ENCODE results near the gene KPNA1. TPM values are rescaled to one million over a fixed set of nuclear protein-coding genes. Genes with fewer than 3 reads are reported as not detected.
"Not testable (repeated sequence)": the region's sequence is repeated elsewhere in the genome, so short reads cannot be mapped to it uniquely, and the experiment has no call there.

Gene KPNA1
- total RNA-seq, 1 donor from 2014 or later = 28.4 TPM

DNA sequence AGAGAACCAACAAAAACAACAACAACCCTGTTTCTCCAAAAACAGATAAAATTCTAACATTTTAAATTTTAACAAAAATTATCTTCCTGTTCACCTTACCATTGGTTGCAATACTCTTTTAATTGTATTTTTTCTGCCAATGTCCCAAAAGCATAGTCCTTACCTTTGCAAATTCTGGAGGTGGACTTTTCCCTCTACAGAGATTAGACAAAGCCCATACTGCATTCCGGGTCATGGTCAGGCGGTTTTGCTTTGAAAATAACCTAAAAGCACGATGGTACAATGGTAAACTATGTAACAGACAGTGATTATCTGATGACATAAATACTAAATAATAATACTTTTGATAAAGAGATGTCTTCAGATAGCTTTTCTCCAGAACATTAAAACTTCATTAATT is 63.4 kb downstream of the KPNA1 start:
- DNase-seq (ENCODE audit: low read depth) (no peak), FAIRE-seq (no peak)
- Histone ChIP-seq H3K27me3 (ENCODE audit: control insufficient read depth, insufficient read depth, low read length) (no peaks in the 10 kb centered on the region), H3K4me3 (ENCODE audit: low read depth, low read length) (no peak overlapping the region), H3K36me3 (ENCODE audit: control insufficient read depth, insufficient read depth, low read length) (peaks cover 7% of the 10 kb centered on the region)
- TF ChIP-seq, protein P1, sequence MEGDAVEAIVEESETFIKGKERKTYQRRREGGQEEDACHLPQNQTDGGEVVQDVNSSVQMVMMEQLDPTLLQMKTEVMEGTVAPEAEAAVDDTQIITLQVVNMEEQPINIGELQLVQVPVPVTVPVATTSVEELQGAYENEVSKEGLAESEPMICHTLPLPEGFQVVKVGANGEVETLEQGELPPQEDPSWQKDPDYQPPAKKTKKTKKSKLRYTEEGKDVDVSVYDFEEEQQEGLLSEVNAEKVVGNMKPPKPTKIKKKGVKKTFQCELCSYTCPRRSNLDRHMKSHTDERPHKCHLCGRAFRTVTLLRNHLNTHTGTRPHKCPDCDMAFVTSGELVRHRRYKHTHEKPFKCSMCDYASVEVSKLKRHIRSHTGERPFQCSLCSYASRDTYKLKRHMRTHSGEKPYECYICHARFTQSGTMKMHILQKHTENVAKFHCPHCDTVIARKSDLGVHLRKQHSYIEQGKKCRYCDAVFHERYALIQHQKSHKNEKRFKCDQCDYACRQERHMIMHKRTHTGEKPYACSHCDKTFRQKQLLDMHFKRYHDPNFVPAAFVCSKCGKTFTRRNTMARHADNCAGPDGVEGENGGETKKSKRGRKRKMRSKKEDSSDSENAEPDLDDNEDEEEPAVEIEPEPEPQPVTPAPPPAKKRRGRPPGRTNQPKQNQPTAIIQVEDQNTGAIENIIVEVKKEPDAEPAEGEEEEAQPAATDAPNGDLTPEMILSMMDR (IDR thresholded peaks at IDR 0.05; ENCODE audit: insufficient read depth, low read length, severe bottlenecking) = no peak

DNA sequence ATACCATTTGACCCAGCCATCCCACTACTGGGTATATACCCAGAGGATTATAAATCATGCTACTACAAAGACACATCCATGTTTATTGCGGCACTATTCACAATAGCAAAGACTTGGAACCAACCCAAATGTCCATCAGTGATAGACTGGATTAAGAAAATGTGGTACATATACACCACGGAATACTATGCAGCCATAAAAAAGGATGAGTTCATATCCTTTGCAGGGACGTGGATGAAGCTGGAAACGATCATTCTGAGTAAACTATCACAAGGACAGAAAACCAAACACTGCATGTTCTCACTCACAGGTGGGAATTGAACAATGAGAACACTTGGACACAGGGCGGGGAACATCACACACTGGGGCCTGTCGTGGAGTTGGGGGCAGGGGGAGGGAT is 66.5 kb downstream of the KPNA1 start:
- FAIRE-seq; H3K36me3 ChIP-seq (ENCODE audit: control insufficient read depth, insufficient read depth, low read length): not testable (repeated sequence)

DNA sequence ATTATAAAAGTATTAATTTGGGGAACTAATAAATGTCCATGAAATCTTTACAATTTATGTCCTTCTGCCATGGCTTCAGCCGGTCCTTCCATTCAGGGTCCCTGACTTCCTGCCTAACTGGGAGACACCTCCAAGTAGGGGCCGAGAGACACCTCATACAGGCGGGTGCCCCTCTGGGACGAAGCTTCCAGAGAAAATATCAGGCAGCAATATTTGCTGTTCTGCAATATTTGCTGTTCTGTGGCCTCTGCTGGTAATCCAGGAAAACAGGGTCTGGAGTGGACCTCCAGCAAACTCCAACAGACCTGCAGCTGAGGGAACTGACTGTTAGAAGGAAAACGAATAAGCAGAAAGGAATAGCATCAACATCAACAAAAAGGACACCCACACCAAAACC is 70.2 kb downstream of the KPNA1 start:
- not testable (repeated sequence) for H3K36me3 ChIP-seq (ENCODE audit: control insufficient read depth, insufficient read depth, low read length); DNase-seq (ENCODE audit: low read depth); H3K4me3 ChIP-seq (ENCODE audit: low read depth, low read length); H3K27me3 ChIP-seq (ENCODE audit: control insufficient read depth, insufficient read depth, low read length); FAIRE-seq

More for the DNA sequence above, 66.5 kb downstream of the KPNA1 start:
- not testable (repeated sequence) for DNase-seq (ENCODE audit: low read depth); H3K4me3 ChIP-seq (ENCODE audit: low read depth, low read length); H3K27me3 ChIP-seq (ENCODE audit: control insufficient read depth, insufficient read depth, low read length)

DNA sequence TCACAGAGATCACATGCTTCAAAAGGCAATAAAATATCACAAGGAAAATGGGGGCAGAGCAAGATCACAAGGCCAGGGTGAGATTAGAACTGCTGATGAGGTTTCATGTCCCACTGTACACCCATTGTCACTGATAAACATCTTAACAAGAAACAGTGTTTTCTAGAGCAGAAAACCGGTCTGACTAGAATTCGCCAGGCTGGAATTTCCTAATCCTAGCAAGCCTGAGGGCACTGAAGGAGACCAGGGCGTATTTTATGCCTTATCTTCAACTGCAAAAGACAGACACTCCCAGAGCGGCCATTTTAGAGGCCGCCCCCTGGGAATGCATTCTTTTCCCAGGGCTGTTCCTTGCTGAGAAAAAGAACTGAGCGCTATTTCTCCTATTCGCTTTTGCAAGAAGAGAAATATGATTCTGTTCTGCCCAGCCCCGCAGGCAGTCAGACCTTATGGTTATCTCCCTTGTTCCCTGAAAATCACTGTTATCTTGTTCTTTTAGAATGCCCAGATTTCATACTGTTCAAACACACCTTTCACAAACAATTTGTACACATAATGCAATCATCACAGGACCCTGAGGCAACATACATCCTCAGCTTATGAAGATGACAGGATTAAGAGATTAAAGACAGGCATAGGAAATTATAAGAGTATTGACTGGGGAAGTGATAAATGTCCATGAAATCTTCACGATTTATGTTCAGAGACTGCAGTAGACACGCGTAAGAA is 70.8 kb downstream of the KPNA1 start:
- not testable (repeated sequence) for H3K27me3 ChIP-seq (ENCODE audit: control insufficient read depth, insufficient read depth, low read length); FAIRE-seq; H3K36me3 ChIP-seq (ENCODE audit: control insufficient read depth, insufficient read depth, low read length); H3K4me3 ChIP-seq (ENCODE audit: low read depth, low read length)
- DNase-seq (ENCODE audit: low read depth) = peak; percentile 51

DNA sequence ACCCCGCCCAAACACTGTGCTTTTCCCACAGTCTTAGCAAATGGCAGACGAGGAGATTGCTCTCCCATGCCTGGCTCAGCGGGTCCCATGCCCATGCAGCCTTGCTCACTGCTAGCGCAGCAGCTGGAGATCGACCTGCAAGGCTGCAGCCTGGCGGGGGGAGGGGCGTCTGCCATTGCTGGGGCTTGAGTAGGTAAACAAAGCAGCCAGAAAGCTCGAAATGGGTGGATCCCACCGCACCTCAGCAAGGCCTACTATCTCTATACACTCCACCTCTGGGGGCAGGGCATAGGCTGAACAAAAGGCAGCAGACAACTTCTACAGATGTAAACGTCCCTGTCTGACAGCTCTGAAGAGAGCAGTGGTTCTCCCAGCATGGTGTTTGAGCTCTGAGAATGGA is 71.6 kb downstream of the KPNA1 start:
- TF ChIP-seq, protein P1 (IDR thresholded peaks at IDR 0.05; ENCODE audit: insufficient read depth, low read length, severe bottlenecking) = no peak
- Histone ChIP-seq H3K4me3 (ENCODE audit: low read depth, low read length) (no peak overlapping the region), H3K36me3 (ENCODE audit: control insufficient read depth, insufficient read depth, low read length) (peaks cover 7% of the 10 kb centered on the region), H3K27me3 (ENCODE audit: control insufficient read depth, insufficient read depth, low read length) (no peaks in the 10 kb centered on the region)
- FAIRE-seq = no peak
- DNase-seq (ENCODE audit: low read depth) = no peak

DNA sequence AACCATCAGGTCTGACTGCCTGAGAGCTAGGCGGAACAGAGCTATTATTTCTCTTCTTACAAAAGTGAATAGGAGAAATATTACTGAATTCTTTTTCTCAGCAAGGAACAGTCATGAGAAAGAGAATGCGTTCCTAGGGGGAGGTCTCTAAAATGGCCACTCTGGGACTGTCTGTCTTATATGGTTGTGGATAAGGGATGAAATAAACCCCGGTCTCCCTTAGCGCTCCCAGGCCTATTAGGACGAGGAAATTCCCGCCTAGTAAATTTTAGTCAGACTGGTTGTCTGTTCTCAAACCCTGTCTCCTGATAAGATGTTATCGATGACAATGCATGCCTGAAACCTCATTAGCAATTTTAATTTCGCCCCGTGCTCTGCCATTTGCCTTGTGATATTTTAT is 78.8 kb downstream of the KPNA1 start:
- H3K36me3 ChIP-seq (ENCODE audit: control insufficient read depth, insufficient read depth, low read length) = peaks cover 6% of the 10 kb centered on the region
- no peak for FAIRE-seq
- TF ChIP-seq, protein P1 (IDR thresholded peaks at IDR 0.05; ENCODE audit: insufficient read depth, low read length, severe bottlenecking) = no peak
- no peaks in the 10 kb centered on the region for H3K27me3 ChIP-seq (ENCODE audit: control insufficient read depth, insufficient read depth, low read length)
- H3K4me3 ChIP-seq (ENCODE audit: low read depth, low read length) = no peak overlapping the region
- DNase-seq (ENCODE audit: low read depth) = no peak

DNA sequence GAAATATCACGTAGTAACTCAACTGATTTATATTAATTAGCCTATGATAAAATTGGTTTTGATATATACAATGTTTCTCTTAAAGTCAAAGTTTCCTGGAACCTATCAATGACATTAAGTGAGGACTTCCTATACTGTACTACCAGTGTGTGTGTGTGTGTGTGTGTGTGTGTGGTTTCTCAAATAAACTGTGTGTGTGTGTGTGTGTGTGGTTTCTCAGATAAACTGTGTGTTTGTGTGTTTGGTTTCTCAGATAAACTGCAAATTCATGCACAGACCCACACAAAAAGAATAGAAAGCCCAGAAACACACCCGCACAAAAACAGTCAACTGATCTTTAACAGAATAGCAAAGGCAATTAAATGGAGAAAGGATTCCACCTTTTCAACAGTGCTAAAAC is 84.4 kb downstream of the KPNA1 start:
- no peak for DNase-seq (ENCODE audit: low read depth)
- Histone ChIP-seq H3K36me3 (ENCODE audit: control insufficient read depth, insufficient read depth, low read length) (peaks cover 8% of the 10 kb centered on the region), H3K27me3 (ENCODE audit: control insufficient read depth, insufficient read depth, low read length) (no peaks in the 10 kb centered on the region), H3K4me3 (ENCODE audit: low read depth, low read length) (no peak overlapping the region)
- TF ChIP-seq, protein P1 (IDR thresholded peaks at IDR 0.05; ENCODE audit: insufficient read depth, low read length, severe bottlenecking) = no peak
- FAIRE-seq = no peak

Measured in bronchial epithelial cell (primary cell).